Fibroblast of lung (primary cell): Measurements from ENCODE around the gene FMN1.

Experiments used
- EZH2 ChIP-seq: IDR thresholded peaks from 2 replicates; pipeline ENCODE4 v1.5.1; 2012; ENCODE audit warnings: low read length, control low read depth, mild to moderate bottlenecking; ENCODE audit errors: missing control alignments
- TF ChIP-seq, protein P1 (sequence below), 2 donors: IDR thresholded peaks in 1 of 2; conservative IDR thresholded peaks in 1 of 2; 1 replicate in 1 of 2; 2 replicates in 1 of 2; pipeline ENCODE4 v1.5.1; 2011 to 2012; ENCODE audit warnings: low read length in 2 of 2, control low read depth in 1 of 2, inconsistent platforms in 1 of 2, low read depth in 1 of 2, mild to moderate bottlenecking in 1 of 2

DNA sequence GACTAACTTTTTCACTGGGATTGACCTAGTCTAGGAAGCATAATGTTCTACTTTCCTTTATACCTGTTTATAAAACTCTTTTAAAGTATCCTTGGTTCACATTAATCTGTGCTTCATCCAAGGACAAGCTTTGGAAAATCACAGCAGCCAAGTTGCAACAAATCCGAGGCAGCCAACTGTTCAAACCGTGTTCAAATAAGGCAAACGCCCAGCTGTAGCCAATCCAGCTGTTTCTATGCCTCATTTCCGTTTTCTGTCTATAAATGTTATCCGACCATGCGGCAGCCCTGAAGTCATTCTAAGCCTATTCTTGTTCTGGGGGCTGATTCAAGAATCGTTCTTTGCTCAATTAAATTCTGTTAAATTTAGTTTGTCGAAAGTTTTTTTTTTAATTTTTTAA, 78.3 kb downstream of the FMN1 start:
- TF ChIP-seq, protein P1, sequence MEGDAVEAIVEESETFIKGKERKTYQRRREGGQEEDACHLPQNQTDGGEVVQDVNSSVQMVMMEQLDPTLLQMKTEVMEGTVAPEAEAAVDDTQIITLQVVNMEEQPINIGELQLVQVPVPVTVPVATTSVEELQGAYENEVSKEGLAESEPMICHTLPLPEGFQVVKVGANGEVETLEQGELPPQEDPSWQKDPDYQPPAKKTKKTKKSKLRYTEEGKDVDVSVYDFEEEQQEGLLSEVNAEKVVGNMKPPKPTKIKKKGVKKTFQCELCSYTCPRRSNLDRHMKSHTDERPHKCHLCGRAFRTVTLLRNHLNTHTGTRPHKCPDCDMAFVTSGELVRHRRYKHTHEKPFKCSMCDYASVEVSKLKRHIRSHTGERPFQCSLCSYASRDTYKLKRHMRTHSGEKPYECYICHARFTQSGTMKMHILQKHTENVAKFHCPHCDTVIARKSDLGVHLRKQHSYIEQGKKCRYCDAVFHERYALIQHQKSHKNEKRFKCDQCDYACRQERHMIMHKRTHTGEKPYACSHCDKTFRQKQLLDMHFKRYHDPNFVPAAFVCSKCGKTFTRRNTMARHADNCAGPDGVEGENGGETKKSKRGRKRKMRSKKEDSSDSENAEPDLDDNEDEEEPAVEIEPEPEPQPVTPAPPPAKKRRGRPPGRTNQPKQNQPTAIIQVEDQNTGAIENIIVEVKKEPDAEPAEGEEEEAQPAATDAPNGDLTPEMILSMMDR (conservative IDR thresholded peaks at IDR 0.05 in 1 of 2, IDR thresholded peaks at IDR 0.05 in 1 of 2; ENCODE audit: low read depth in 1 of 2, low read length in 2 of 2) = no peak
- TF ChIP-seq EZH2 = no peak
